ENCODE results near the gene NTM.

DNA sequence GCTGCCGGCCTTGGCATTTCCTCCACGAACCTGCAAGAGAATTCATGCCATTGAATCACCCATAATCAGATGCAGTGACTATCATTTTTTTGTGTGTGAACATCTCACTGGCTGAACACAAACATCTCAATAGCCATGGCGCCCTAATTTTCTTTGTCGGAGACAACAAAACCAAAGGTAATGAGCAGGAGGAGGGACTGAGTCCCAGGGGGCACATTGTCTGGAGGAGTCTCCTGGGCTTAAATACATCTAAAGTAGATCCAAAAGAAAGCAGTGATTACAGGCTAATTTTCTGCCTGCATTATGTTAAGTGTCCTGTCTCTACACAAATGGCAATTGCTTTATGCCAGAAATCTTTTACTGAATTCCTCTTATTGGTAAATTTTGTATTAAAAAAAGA, 113.5 kb downstream of the NTM start:
- no peak for TF ChIP-seq EZH2 (IDR thresholded peaks at IDR 0.05; ENCODE audit: insufficient read depth, poor library complexity, severe bottlenecking)
- no peak for TF ChIP-seq EZH2phosphoT487 (IDR thresholded peaks at IDR 0.05; ENCODE audit: insufficient read depth, low read depth)

Measured in GM23248 (cell line).